GM19023 (cell line): Measurements from ENCODE around the gene SMAD3.

Experiments
- ATAC-seq: cut with Tn5 transposase; IDR thresholded peaks from one replicate; pipeline ENCODE4 v1.9.1; 2021; ENCODE audit warnings: mild to moderate bottlenecking, moderate library complexity; ENCODE audit not compliant: unreplicated experiment

Gene SMAD3

GRCh38 chr15:67224889-67225288 lies 159.5 kb downstream of the SMAD3 start:
- ATAC-seq: no peak

- ATAC-seq: no peak
Measured at GRCh38 chr15:67225336-67225735, 159.9 kb downstream of the SMAD3 start.

GRCh38 chr15:67227431-67227830 lies 162.0 kb downstream of the SMAD3 start:
- no peak for ATAC-seq

GRCh38 chr15:67227846-67228245 lies 162.4 kb downstream of the SMAD3 start:
- no peak for ATAC-seq

GRCh38 chr15:67228286-67228685 lies 162.9 kb downstream of the SMAD3 start:
- no peak for ATAC-seq

GRCh38 chr15:67230504-67230903 lies 165.1 kb downstream of the SMAD3 start:
- ATAC-seq: no peak

- ATAC-seq: no peak
Measured at GRCh38 chr15:67232591-67232990, 167.2 kb downstream of the SMAD3 start.

GRCh38 chr15:67240235-67241131 lies 175.1 kb downstream of the SMAD3 start:
- no peak for ATAC-seq

GRCh38 chr15:67241132-67241855 lies 175.9 kb downstream of the SMAD3 start:
- peak; percentile 79 for ATAC-seq

- ATAC-seq: no peak
Measured at GRCh38 chr15:67242708-67243111, 177.3 kb downstream of the SMAD3 start.
